Left ventricle myocardium inferior (tissue), 1 donor: Measurements from ENCODE around the gene GPR153. TPM values are rescaled to one million over a fixed set of nuclear protein-coding genes. Genes with fewer than 3 reads are reported as not detected.
A peak's percentile ranks its signal among the peaks of the same experiment; 100 is the strongest.

ENCODE experiments used
- DNase-seq: peaks from one replicate; pipeline ENCODE4 v3.0.0-alpha.2; 2020
- H3K27ac ChIP-seq: fragments of 200-600 bp; replicated peaks from 2 replicates; pipeline ENCODE4 v1.8.0; 2021
- H3K27me3 ChIP-seq: fragments of 200-600 bp; 2 replicates; pipeline ENCODE4 v1.8.0; 2021; ENCODE audit warnings: low read depth
- H3K36me3 ChIP-seq: fragments of 200-600 bp; 2 replicates; pipeline ENCODE4 v1.8.0; 2021
- H3K4me1 ChIP-seq: fragments of 200-600 bp; 2 replicates; pipeline ENCODE4 v1.8.0; 2021
- H3K4me3 ChIP-seq: fragments of 200-600 bp; 2 replicates; pipeline ENCODE4 v1.8.0; 2021; ENCODE audit warnings: mild to moderate bottlenecking, moderate library complexity
- H3K9me3 ChIP-seq: fragments of 200-600 bp; replicated peaks from 2 replicates; pipeline ENCODE4 v1.8.0; 2021
- CTCF ChIP-seq: fragments of 200-600 bp; IDR thresholded peaks from 2 replicates; pipeline ENCODE4 v1.8.0; 2021; ENCODE audit warnings: antibody characterized with exemption, mild to moderate bottlenecking, borderline replicate concordance
- intact Hi-C: fragments of 100-400 bp; cut with micrococcal nuclease; formaldehyde crosslinking; loops from one replicate; pipeline ENCODE4 v1.11.0; 2022
- total RNA-seq: library from RNA; stranded (reverse); fragmentation: NEBNext Ultra II Directional; extraction: Animal tissue kit (Norgen Biotek cat#: 25700); gene quantifications from one replicate; pipeline ENCODE4 v1.2.1, GENCODE V29; 2021
- donor health status: DM: no; HTN: yes; CAD: no; lungs with severe emphysema.

GPR153 gene
- total RNA-seq, 1 donor from 2014 or later = 4.8 TPM

- H3K4me1 ChIP-seq = peaks cover 45% of the 10 kb centered on the region
Measured at GRCh38 chr1:6199298-6200187, 61.4 kb downstream of the GPR153 start, which contains the start of gene RPL22. Gene RPL22, minus strand, starts transcription at chr1:6199595. Its CDS starts 22 bp downstream, at chr1:6199573.

DNA sequence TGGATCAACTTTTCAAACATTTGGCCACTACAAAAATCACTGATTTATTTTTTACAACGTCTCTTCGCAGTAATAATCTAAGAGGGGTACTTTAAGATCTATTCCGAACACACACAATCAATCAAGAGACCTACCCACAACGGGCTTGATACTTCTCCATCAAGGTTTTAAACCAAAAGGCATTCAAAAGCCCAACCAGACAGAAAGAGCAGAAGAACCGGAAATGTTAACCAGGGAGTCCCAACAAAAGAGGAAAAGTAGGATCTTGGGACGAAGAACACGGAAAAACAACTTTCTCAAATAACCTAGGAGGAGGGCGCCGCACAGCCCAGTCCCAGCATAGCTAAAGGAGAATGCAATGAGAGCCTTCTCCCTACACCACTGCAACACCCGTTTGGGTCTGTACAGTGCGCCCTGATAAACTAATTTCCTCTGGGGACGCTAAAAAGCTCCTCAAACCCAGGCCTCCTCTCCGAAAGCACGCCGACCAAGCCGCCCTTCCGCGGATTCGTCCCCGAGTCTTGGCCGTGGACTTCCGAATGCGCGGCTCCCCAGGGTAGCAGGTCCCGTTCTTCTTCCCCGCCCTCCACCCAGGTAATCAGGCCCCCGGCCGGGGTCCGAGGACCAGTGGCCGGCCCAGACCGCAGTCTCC, 62.1 kb downstream of the GPR153 start:
- Histone ChIP-seq H3K27me3 (no peaks in the 10 kb centered on the region), H3K4me3 (peak overlapping the region; percentile 79), H3K36me3 (peaks cover 38% of the 10 kb centered on the region), H3K4me1 (peaks cover 40% of the 10 kb centered on the region), H3K9me3 (no peaks in the 10 kb centered on the region), H3K27ac (peak overlapping the region; percentile 93)
- intact Hi-C loops = no loop called here
- no peak for TF ChIP-seq CTCF
- no peak for DNase-seq

More at GRCh38 chr1:6199298-6200187, 61.4 kb downstream of the GPR153 start, which contains the start of gene RPL22:
- intact Hi-C loops = no loop called here
- Histone ChIP-seq H3K27ac (peak within 1 kb of the TSS; percentile 93), H3K36me3 (peaks cover 30% of the 10 kb centered on the region), H3K27me3 (no peaks in the 10 kb centered on the region), H3K9me3 (no peaks in the 10 kb centered on the region), H3K4me3 (peak within 1 kb of the TSS; percentile 79)
- TF ChIP-seq CTCF = no peak
- peak; percentile 99 for DNase-seq

DNA sequence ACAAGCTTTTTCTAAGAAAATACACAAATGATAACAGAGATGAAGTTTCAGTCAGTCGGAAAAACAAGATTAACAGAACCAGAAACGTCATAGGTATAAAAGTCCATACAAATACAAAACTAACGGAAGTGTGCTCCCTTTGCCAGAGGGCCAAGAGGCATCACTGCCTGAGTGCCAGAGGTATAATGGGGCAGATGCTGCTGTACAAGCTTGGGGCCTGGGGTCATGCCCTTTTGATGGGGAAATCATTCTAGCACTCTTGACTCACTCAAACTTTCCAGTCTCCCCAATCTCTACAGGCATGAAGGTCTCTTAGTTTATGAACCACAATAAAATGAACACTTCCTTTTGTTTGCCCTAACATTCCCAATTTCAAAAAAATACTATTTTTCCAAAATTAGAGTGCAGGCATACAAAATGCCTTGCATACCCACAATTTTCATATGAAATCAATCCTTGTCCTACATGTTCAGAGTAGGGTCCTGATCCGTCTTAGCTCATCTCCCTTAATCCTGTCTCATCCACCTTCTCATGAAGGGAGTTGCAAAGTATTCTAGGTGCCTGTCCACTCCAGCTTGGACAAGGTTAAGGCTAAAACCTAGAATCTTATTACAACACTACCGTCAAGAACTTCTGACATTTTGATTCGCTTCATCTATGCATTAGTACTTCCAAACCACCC, 63.0 kb downstream of the GPR153 start:
- peaks cover 40% of the 10 kb centered on the region for H3K4me1 ChIP-seq
- DNase-seq = no peak
- TF ChIP-seq CTCF = no peak
- no peak overlapping the region for H3K27ac ChIP-seq
- H3K36me3 ChIP-seq = peaks cover 46% of the 10 kb centered on the region
- peak overlapping the region; percentile 79 for H3K4me3 ChIP-seq
- intact Hi-C loops = no loop called here
- no peaks in the 10 kb centered on the region for H3K9me3 ChIP-seq
- no peaks in the 10 kb centered on the region for H3K27me3 ChIP-seq

Other genes with a start within 250 kb of the GPR153 start
- 31.0 TPM for gene KCNAB2, start 215.2 kb downstream of the GPR153 start, total RNA-seq
- gene CHD5, start 80.8 kb downstream of the GPR153 start, total RNA-seq = 0.19 TPM
- 250 TPM for gene RPL22, start 61.5 kb downstream of the GPR153 start, total RNA-seq
- 83.3 TPM for gene RNF207, start 55.0 kb downstream of the GPR153 start, total RNA-seq
- 70.3 TPM for gene ICMT, start 25.1 kb downstream of the GPR153 start, total RNA-seq
- not detected for gene HES3, start 16.9 kb downstream of the GPR153 start, total RNA-seq
- 8.6 TPM for gene ACOT7, start 132.7 kb upstream of the GPR153 start, total RNA-seq
- gene HES2, start 158.8 kb upstream of the GPR153 start, total RNA-seq = not detected
- 0.41 TPM for gene ESPN, start 163.7 kb upstream of the GPR153 start, total RNA-seq
- gene TNFRSF25, start 205.1 kb upstream of the GPR153 start, total RNA-seq = 12.6 TPM
- 16.2 TPM for gene PLEKHG5, start 230.6 kb upstream of the GPR153 start, total RNA-seq